Left ventricle myocardium superior (tissue), 1 donor: ENCODE measurements around the gene CD300H. TPM values are rescaled to one million over a fixed set of nuclear protein-coding genes. Genes with fewer than 3 reads are reported as not detected.

ENCODE experiments used
- ATAC-seq: fragments of 200-7000 bp; cut with Tn5 transposase; one replicate; pipeline ENCODE4 v1.9.1; 2020; ENCODE audit warnings: mild to moderate bottlenecking, moderate library complexity
- DNase-seq: peaks from one replicate; pipeline ENCODE4 v3.0.0-alpha.2; 2020
- intact Hi-C: fragments of 100-400 bp; cut with micrococcal nuclease; formaldehyde crosslinking; loops from one replicate; pipeline ENCODE4 v1.11.0; 2022
- long read RNA-seq: library from polyadenylated mRNA; unstranded; transcript quantifications from one replicate; pipeline ENCODE4 v2.0.0, GENCODE V29; 2021
- total RNA-seq: library from RNA; stranded (reverse); fragmentation: NEBNext Ultra II Directional; extraction: Animal tissue kit (Norgen Biotek cat#: 25700); gene quantifications from one replicate; pipeline ENCODE4 v1.2.1, GENCODE V29; 2021
- donor health status: DM: no; HTN: yes; CAD: no; lungs with severe emphysema.

CD300H gene
- not detected for total RNA-seq
- long read RNA-seq: 0 reads

DNA sequence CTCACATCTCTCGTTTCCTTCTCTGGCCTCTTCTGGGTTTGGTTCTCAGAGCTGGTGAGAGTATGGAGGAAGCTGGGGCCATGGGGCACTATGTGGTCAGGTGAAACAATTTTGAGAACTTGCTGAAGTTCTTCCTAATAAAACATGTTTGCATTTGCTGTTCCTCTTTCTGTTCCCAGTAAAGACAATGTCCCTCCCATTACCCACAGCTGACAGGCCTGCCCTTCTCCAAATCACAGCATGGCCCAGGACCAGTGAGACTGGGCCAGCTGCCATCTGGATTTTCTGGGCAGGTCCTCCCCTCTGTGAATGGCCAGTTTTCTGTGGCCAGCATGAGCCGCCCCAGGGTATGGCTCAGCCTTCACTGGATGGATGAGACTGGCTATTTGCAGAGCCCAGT, at the start of gene CD300H:
TSS of gene CD300H (minus strand) at position 113 of the 400 bp plus-strand sequence.
- ATAC-seq (peak; percentile 50), DNase-seq (no peak)
- intact Hi-C loops: no loop called here

DNA sequence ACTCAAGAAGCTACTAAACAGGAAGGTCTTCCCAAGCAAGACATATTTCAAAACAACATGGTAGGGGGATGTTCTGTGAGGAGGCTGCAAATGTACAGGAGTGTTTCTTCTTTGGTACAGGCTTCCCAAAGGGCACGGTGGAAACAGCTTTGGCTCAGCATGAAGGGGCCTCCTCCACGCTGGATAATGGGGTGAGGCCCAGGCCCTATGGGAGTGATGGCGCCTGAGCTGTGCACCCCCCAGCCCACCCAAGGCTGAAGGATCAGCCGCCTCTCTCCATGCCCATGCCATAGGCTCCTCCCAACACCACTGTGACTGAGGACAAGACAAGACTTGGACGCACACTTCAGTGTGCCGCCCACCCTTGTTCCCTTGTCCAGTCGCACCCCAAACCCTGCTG, 49.4 kb upstream of the CD300H start:
- intact Hi-C loops: no loop called here
- DNase-seq: no peak

DNA sequence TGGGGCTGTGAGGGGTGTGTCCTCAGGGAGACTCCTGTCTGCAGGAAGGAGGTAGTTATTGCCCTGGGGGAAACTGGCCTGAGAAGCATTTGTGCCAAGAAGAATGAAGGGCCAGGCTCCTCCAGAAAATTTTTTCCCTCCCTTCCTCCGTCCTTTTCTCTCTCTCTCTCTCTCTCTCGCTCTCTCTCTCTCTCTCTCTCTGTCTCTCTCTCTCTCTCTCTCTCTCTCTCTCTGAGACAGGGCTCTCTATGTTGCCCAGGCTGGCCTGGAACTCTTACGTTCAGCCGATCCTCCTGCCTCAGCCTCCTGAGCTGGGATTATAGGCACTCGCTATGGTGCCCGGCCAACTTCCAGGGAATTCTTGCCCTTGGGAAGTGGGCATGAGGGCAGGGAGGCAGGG, 44.7 kb upstream of the CD300H start:
- intact Hi-C loops: no loop called here
- DNase-seq (no peak), ATAC-seq (no peak)

More for the DNA sequence above, 49.4 kb upstream of the CD300H start:
- no peak for ATAC-seq

DNA sequence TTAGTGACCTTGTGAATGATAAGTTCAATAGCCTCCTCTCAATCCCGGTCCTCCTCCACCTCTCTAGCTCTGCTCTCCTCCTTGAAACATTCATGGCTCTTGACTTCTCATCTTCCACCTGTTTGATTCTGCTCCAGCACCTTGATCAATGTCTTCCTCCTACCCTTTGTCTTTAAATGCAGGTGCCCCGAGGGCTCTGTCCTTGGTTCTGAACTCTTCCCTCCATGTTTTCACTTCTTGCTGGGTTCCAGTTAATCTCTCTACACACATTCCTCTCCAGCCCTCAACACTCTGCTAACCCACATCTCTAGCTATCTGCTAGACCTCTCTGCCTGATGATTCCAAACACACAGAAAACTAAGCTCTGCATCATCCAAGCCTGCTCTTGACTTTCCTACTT, 42.8 kb upstream of the CD300H start:
- no peak for ATAC-seq
- intact Hi-C loops: no loop called here

DNA sequence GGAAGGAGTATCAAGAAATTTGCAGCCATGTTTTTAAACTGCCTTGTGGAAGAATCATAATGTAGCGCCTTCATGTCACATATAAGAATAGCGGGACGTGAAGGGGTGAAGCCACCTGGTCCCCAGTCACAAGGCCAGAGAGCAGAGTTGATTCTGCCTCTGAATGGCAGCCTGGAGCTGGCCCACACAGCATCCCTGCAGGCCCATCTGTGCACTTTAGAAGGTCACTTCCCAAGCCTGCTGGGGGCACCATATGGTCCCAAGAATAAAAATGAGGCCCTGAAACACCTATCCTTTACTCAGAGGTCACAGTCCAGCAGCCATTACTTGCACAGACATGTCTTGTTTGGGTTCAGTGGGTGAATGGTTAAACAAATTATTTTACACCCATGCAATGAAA, 41.2 kb upstream of the CD300H start:
- ATAC-seq (no peak), DNase-seq (no peak)
- intact Hi-C loops: no loop called here

More for the DNA sequence above, 42.8 kb upstream of the CD300H start:
- DNase-seq: no peak

DNA sequence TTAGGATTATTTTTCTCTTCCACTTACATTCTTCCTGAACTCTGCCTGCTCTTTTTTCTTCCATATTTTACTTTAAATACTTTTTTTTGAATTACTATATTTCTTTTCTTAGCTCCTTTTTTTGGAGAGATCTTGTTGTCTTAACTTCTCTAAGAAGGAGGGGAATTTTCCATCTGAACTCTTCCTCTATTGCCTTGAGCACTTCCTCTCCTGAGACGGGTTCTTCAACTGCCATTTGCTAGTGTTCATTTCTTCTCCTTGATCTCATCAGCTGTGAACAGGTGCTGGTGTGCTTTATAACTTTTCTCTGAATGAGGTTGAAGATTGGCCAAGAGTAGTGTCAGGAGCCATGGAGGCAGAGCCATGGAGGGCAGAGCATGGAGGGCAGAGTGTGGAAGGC, 39.9 kb upstream of the CD300H start:
- ATAC-seq (no peak), DNase-seq (no peak)
- intact Hi-C loops: no loop called here

DNA sequence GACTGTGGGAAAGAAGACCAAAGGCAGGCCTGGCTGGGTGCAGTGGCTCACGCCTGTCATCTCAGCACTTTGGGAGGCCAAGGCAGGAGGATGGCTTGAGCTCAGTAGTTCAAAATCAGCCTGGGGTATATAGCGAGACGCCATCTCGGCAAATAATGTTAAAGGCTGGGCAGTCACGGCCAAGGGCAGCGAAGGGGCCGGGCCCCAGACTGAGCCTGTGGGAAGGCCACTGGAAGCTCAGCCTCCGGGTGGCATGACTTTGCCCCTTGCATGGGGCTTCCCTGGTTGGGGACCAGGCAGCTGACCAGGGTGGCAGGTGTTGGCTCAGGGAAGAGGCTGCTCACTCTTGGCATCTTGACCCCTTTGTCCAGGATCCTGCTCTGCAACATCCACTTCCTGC, 38.7 kb upstream of the CD300H start:
- DNase-seq (no peak), ATAC-seq (no peak)
- intact Hi-C loops: no loop called here

DNA sequence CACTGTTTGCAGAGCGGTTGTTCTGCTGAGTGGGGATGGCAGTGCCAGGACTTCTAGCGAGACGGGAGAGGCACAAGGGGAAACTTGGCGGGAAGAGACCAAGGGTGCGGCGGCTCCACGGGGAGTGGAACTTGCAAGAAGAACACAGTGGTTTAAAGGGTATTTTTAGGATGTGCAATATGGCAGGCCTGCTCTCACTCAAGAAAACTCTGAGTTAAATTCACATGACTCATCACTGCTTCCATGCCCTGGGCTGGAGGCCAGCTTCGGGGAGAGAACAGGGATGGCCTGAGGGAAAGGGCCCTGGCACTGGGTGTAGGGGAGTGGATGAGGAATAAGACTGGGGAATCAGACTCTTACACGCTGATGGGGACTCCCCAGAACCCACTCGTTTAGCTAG, 38.1 kb upstream of the CD300H start:
- DNase-seq (peak; percentile 62), ATAC-seq (peak; percentile 84)
- intact Hi-C loops: no loop called here

DNA sequence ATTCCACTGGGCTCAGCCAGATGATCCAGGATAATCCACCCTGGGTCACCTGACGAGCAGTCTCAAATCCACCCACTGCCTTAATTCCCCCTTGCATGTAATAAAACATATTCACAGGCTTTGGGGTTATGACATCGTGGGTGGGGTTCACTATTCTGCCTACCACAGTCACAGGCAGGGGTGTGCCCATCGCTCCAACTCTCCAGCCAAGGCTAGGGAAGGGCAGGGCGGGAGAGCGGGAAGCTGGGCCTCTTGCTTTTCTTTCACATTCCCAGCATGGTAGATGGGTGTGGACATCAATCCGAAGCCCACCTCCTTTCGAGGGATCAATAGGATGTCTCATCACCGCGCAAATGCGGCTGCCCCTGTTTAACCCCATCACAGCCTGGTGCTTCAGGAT, 37.5 kb upstream of the CD300H start:
- ATAC-seq: no peak
- DNase-seq: no peak
- intact Hi-C loops: no loop called here

DNA sequence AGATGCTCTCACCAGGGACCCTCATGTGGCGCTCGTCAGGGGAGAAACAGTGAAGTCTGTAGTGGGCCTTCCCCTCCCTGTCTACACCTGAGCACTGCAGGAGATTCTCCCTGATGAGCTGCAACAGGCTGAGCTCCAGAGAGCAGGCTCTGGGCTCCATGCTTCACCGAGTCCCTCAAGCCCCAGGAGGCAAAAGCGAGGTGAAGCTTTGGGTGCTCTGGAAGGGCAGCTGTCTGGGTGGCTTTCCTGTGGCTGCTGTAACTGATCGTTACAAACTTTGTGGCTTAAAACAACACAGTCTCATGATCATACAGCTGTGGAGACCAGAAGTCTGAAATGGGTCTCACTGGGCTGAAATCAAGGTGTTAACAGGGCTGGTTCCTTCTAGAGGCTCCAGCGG, 36.9 kb upstream of the CD300H start:
- ATAC-seq (no peak), DNase-seq (no peak)
- intact Hi-C loops: no loop called here

DNA sequence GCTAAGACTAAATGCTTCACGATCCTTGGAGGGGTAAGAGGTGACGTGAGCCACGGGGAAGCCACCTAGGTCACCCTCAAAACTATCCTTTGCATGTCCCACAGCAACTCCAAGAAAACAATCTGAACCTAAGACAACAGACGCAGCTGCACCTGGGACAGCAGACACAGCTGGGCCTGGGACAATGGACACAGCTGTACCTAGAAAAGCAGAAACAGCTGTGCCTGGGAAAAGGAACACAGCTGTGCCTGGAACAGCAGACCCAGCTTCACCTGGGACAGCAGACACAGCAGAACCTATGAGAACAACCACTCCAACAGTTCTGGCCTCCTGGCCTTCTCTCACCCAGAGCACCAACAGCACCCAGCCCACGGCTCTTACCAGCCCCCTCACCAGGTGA, 36.4 kb upstream of the CD300H start:
- ATAC-seq (no peak), DNase-seq (no peak)
- intact Hi-C loops: no loop called here

DNA sequence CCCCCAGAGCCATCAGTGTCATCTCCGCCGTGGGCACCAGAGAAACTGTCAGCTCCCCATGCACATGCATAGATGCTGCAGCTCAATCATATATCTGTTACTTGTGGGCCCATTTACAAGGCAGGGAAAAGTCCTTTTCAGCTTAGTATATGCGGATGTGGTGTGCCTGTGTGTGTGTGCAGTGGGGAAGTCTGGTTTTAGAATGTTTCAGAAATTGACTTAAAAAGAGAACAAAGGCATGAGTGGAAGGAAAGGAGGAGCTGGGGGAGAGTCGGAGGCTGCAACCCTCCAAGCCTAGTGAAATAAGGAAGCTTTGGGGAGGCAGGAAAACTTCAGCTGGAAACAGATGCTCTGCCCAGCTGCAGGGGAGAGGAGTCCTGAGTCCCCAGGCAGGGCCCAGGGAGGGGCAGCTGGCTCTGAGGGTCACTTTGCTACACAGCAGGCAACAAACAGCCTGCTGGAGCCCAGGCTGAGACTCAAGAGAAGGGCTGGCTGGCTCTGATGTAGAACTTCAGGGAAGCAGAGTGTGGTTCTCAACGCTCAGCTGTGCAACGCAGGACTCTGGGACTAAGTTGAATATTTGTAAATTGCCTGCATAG, 35.8 kb upstream of the CD300H start:
- ATAC-seq: peak; percentile 18
- no peak for DNase-seq
- intact Hi-C loops: no loop called here

DNA sequence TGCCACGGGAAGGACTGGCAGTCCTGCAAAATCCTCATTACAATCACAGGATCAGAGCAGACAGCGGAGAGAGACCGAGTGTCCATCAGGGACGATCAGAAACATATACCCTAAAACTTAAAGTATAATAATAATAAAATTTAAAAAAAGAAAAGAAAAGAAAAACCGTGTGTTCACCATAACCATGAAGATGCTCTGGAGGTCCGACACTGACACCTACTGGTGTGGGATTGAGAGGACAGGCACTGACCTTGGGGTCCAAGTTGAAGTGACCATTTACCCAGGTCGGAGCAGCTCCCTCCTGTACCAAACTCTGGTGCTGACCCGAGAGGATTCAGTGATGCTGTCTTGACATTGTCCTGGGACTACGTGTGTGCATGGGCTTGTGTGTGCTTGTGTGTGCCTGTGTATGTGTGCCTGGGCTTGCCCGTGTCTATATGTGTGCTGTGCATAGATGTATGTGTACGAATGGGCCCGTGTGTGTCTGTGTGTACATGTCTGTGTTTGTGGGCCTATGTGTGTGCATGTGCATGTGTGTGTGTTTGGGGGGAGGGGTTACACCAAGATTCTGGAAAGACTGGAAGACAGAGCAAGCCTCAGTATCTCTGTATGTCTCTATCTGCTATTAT, 34.7 kb upstream of the CD300H start:
- intact Hi-C loops: no loop called here
- ATAC-seq: peak; percentile 42
- DNase-seq: no peak

DNA sequence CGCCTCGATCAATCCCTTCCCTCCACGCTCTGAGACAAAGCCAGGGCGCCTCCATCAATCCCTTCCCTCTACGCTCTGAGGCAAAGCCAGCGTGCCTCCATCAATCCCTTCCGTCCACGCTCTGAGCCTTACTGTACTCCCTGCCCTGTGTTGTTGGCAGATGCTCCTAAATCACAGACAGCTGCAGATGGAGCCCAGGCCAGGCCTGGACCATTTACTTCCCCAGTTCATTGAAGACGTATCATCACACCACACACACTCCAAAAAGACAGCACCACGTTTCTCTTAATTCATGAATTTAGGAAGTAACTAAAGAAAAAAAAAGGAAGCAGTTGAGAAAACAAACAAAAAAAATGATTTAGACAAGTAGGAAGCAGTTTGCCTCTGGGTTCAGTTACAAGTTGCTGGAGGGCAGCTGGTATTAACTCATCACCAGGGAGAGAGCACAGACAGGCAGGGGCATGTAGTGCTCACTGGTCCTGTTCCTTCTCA, 32.2 kb upstream of the CD300H start:
- intact Hi-C loops: no loop called here
- peak; percentile 73 for ATAC-seq
- peak; percentile 41 for DNase-seq

DNA sequence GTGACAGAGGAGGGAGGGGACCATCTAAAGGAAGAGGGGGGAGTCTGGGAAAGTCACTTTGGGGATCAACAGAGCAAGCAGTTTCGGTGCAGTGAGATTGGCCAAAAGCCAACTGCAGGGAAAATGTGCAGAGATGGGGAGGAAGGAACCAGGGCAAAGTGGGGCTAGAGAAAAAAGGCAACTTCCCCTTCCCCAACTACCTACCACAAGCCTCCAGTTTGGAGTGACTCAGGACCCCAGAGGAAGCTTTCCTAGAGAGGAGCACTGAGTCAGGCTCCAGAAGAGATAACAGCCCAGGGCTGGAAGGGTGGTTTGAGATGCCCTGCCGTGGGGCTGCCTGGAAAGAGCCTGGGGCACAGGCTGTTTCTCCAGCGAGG, 31.7 kb upstream of the CD300H start:
- ATAC-seq (peak; percentile 33), DNase-seq (no peak)
- intact Hi-C loops: no loop called here

DNA sequence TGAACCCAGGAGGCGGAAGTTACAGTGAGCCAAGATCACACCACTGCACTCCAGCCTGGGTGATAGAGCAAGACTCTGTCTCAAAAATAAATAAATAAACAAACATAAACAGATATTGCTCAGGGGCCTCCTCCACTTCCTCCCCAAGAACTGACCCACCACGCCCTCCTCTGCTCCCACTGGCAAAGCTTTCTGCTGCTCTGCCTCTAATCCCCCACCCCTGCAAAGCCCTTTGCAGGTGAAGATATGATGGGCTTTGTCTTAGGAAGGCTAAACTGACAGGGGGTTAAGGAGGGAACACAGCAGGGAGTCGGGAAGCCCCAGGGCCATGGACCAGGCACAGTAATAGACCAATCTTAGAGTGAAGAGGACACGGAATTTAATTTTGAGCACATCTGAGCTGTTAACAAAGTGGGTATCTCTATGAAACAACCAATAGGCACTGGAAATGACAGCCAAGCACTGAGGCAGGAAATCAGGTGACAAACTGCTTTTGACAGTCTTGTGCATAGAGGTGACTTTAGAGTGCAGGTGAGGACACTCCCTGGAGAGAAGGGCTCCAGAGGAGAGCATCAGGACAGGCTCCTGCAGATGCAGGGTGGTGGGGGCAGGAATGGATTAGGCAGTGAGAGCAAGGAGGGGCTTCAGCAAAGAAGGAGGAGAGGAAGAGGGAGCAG, 31.2 kb upstream of the CD300H start:
- intact Hi-C loops: no loop called here
- no peak for DNase-seq
- ATAC-seq: no peak

DNA sequence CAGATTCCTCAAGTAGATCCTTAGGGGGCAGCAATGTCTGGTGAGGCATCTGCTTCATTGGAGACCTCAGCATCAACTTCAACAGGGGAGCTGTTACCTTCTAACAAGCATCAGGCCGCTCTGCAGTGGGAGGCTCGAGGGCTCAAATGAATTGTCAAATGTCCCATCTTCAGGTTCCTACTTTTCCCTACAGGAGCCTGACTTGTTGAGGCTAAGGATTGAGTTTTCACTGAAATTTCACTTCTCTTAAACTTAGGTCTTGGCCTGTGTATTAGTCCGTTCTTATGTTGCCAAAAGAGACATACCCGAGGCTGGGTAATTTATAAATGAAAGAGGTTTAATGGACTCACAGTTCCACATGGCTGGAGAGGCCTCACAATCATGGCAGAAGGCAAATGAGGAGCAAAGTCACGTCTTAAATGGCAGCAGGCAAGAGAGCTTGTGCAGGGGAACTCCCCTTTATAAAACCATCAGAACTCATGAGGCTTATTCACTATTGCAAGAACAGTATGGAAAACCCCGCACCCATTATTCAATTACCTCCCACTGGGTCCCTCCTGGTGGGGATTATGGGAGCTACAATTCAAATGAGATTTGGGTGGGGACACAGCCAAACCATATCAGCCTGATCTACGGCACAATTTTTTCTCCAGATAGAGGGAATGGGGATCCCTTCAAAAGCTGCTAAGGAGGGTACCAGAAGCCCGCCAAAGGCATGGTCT, 29.9 kb upstream of the CD300H start:
- intact Hi-C loops: no loop called here
- ATAC-seq: no peak
- no peak for DNase-seq

DNA sequence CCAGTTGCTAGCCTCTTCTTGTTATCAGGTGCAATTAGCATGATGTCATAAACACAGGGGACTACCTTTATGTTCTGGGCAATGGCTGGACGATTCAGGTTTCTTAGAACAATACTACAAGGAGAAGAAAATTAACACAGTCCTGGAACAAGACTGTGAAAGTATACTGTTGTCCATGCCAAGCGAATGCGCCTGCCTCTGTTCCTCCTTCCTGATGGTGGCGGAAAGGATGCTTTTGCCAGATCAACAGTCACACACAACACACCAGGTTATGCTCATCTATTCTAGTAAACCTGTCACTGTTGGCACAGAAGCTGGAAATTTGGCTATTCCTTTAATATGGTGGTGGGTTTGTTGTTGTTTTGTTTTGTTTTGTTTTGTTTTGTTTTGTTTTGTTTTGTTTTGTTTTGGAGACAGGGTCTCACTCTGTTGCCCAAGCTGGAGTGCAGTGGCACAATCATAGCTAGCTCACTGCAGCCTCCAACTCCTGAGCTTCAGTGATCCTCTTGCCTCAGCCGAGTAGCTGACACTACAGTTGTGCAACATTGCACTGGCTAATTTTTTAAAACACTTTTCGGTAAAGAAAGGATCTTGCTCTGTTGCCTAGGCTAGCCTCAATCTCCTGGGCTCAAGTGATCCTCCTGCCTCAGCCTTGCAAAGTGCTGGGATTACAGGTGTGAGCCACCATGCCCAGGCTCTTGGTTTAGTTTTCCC, 27.9 kb upstream of the CD300H start:
- DNase-seq: no peak
- intact Hi-C loops: no loop called here
- ATAC-seq: no peak
